Smooth muscle cell (in vitro differentiated cells): Measurements from ENCODE around the gene TMEM39B. TPM values are rescaled to one million over a fixed set of nuclear protein-coding genes. Genes with fewer than 3 reads are reported as not detected.

ENCODE experiments used
- DNase-seq: peaks from one replicate; lab custom pipeline; 2025; ENCODE audit not compliant: unreplicated experiment; lab: John Stamatoyannopoulos, UW
- H2AFZ ChIP-seq: fragments of 200-600 bp; sonication (generic); 2 replicates; pipeline ENCODE4 v1.6.0; 2016; ENCODE audit warnings: antibody characterized with exemption, low read depth, mild to moderate bottlenecking
- H3F3A ChIP-seq: fragments of 200-600 bp; sonication (generic); 2 replicates; pipeline ENCODE4 v1.6.0; 2017; ENCODE audit warnings: antibody characterized with exemption, low read depth
- H3K27ac ChIP-seq: fragments of 200-600 bp; sonication (generic); 2 replicates; pipeline ENCODE4 v1.5.1; 2016; ENCODE audit warnings: low read depth, mild to moderate bottlenecking
- H3K27me3 ChIP-seq: fragments of 200-600 bp; sonication (generic); 2 replicates; pipeline ENCODE4 v1.6.1; 2016; ENCODE audit warnings: low read depth, mild to moderate bottlenecking
- H3K36me3 ChIP-seq: fragments of 200-600 bp; sonication (generic); 2 replicates; pipeline ENCODE4 v1.5.1; 2016; ENCODE audit warnings: low read depth
- H3K4me1 ChIP-seq: fragments of 200-600 bp; sonication (generic); 2 replicates; pipeline ENCODE4 v1.5.1; 2016; ENCODE audit warnings: low read depth
- H3K4me2 ChIP-seq: fragments of 200-600 bp; sonication (generic); 2 replicates; pipeline ENCODE4 v1.6.0; 2016; ENCODE audit warnings: mild to moderate bottlenecking
- H3K4me3 ChIP-seq: fragments of 200-600 bp; sonication (generic); 2 replicates; pipeline ENCODE4 v1.5.1; 2016; ENCODE audit warnings: mild to moderate bottlenecking
- H3K79me2 ChIP-seq: fragments of 200-600 bp; sonication (generic); 2 replicates; pipeline ENCODE4 v1.6.0; 2016; ENCODE audit warnings: low read depth, mild to moderate bottlenecking
- H3K9ac ChIP-seq: fragments of 200-600 bp; sonication (generic); 2 replicates; pipeline ENCODE4 v1.6.0; 2016; ENCODE audit warnings: low read depth
- H3K9me3 ChIP-seq: fragments of 200-600 bp; sonication (generic); replicated peaks from 2 replicates; pipeline ENCODE4 v1.5.1; 2016; ENCODE audit warnings: low read depth
- H4K20me1 ChIP-seq: fragments of 200-600 bp; sonication (generic); 2 replicates; pipeline ENCODE4 v1.6.0; 2016; ENCODE audit warnings: low read depth
- WGBS: methylation state at CpG from one replicate; pipeline ENCODE4 v1.1.7; 2016; ENCODE audit warnings: low lambda C conversion rate; 5-methylcytosine and 5-hydroxymethylcytosine counted together
- polyA plus RNA-seq: library from polyadenylated mRNA; unstranded; fragments of >200 nt; fragmentation: Nextera tagmentation; extraction: Ambion mirVana; gene quantifications from 2 replicates; pipeline ENCODE4 v1.2.1, GENCODE V29; 2016
- total RNA-seq: library from RNA; depleted of rRNA; stranded (reverse); fragments of >200 nt; gene quantifications from 2 replicates; pipeline ENCODE4 v1.2.3, GENCODE V29; 2014
- TF ChIP-seq, protein P1 (sequence below): fragments of 200-600 bp; sonication (generic); IDR thresholded peaks from 2 replicates; pipeline ENCODE4 v1.5.1; 2017; ENCODE audit warnings: borderline replicate concordance, mild to moderate bottlenecking, antibody characterized with exemption; ENCODE audit not compliant: insufficient read depth, poor library complexity, severe bottlenecking

TMEM39B gene
- total and polyA plus RNA-seq, 2 experiments from 2014 or later: 7.5 to 9.4 TPM

DNA sequence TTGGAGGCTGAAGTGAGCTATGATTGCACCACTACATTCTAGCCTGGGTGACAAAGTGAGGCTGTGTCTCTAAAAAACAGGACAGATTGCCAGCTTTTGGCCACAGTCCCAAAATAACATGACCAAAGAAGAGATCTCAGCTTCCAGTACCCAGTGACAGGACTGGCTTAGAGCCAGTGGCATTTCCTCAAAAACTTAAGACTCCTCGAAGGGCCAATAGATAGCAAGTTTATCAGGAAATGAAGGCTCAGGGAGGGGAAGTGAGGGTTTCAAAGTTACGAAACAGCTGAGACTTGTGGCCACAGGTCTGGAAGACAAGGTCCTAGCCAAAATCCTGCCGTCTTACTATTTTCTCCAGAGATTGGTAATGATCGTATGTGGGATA lies 6.3 kb upstream of the TMEM39B start:
- no peak overlapping the region for H3K4me3 ChIP-seq
- no peak overlapping the region for H3K27ac ChIP-seq
- peaks cover 47% of the 10 kb centered on the region for H3F3A ChIP-seq
- H3K4me2 ChIP-seq: no peak overlapping the region
- H2AFZ ChIP-seq: no peak overlapping the region
- peaks cover 25% of the 10 kb centered on the region for H3K4me1 ChIP-seq
- no peaks in the 10 kb centered on the region for H3K9me3 ChIP-seq
- TF ChIP-seq, protein P1, sequence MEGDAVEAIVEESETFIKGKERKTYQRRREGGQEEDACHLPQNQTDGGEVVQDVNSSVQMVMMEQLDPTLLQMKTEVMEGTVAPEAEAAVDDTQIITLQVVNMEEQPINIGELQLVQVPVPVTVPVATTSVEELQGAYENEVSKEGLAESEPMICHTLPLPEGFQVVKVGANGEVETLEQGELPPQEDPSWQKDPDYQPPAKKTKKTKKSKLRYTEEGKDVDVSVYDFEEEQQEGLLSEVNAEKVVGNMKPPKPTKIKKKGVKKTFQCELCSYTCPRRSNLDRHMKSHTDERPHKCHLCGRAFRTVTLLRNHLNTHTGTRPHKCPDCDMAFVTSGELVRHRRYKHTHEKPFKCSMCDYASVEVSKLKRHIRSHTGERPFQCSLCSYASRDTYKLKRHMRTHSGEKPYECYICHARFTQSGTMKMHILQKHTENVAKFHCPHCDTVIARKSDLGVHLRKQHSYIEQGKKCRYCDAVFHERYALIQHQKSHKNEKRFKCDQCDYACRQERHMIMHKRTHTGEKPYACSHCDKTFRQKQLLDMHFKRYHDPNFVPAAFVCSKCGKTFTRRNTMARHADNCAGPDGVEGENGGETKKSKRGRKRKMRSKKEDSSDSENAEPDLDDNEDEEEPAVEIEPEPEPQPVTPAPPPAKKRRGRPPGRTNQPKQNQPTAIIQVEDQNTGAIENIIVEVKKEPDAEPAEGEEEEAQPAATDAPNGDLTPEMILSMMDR: no peak
- WGBS: 29% methylated on average over 4 of the region's 4 CpGs
- no peaks in the 10 kb centered on the region for H3K36me3 ChIP-seq
- no peaks in the 10 kb centered on the region for H3K79me2 ChIP-seq
- no peaks in the 10 kb centered on the region for H3K27me3 ChIP-seq
- H4K20me1 ChIP-seq: peaks cover 25% of the 10 kb centered on the region
- H3K9ac ChIP-seq: no peak overlapping the region
- no peak for DNase-seq

DNA sequence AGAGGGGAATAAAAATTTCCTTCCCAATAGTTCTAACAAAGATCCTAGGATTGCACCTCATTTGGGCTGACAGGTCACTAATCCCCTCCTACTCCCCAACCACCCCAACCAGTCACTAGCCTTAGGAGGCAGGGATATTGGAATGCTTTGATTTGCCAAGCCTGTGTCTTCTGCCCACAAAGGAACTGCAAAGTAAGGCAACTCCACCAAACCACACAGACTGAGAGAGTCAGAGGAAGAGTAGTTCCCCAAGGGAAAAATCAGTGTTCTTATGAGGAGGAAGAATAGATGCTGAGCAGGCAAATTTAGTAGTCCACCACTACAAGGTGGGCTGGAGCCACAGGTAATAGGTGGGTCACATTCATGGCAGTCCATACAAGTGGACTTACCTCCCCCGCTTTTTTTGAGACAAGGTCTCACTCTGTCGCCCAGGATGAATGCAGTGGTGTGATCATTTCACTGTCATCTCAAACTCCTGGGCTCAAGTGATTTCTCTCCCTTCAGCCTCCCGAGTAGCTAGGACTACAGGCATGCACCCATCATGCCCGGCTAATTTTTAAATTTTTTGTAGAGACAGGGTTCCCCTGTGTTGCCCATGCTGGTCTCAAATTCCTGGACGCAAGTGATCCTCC lies 3.7 kb upstream of the TMEM39B start:
- Histone ChIP-seq H3K79me2 (peaks cover 3% of the 10 kb centered on the region), H3K4me2 (peak overlapping the region; percentile 65), H3F3A (peaks cover 35% of the 10 kb centered on the region), H3K27me3 (no peaks in the 10 kb centered on the region), H3K27ac (peak overlapping the region; percentile 74), H3K9me3 (no peaks in the 10 kb centered on the region), H3K4me3 (no peak overlapping the region), H2AFZ (no peak overlapping the region), H3K36me3 (no peaks in the 10 kb centered on the region), H3K9ac (no peak overlapping the region), H4K20me1 (peaks cover 5% of the 10 kb centered on the region), H3K4me1 (peaks cover 19% of the 10 kb centered on the region)
- TF ChIP-seq, protein P1: no peak
- WGBS: 64% methylated on average over 5 of the region's 5 CpGs
- no peak for DNase-seq

DNA sequence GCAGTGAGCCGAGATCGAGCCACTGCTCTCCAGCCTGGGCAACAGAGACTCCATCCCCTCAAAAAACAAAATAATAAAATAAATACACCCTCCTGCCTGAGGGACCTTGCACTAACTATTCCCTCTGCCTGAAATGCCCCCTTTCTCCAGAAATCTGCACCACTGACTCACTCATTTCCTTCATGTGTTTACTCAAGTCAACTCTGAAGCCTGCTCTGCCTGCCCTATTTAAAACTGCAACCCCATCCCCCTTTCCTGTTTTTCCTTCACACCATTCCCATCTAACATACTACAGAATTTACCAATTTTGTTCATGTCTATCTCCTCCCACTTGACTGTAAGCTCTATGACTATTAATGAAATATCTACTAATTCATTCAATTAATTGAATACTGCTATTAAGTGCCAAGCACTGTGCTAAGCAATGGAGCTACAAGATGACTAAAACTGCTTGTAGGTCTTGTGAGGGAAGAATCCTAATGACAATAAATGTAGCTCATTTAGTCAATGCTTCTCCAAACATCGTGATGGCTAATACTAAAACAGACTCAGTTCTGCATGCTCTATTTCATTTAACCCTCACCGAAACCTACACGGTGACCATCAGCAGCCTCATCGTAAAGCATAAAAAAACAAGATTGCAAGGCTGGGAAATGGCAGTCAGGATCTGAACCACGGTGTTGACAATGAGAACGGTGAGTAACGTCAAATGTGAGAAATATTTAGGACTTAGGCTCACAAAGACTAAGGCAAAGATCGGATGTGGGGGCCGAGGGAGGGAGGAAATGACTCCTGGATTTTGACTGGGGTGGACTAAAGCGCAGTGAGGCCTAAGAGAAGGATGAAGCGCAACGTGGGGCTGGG lies 749 bp upstream of the TMEM39B start:
- TF ChIP-seq, protein P1: no peak
- peaks cover 19% of the 10 kb centered on the region for H3F3A ChIP-seq
- peak overlapping the region; percentile 81 for H3K27ac ChIP-seq
- peak overlapping the region; percentile 68 for H3K9ac ChIP-seq
- H3K4me1 ChIP-seq: peaks cover 19% of the 10 kb centered on the region
- peak overlapping the region; percentile 86 for H3K4me3 ChIP-seq
- H2AFZ ChIP-seq: no peak overlapping the region
- H4K20me1 ChIP-seq: peaks cover 5% of the 10 kb centered on the region
- H3K27me3 ChIP-seq: no peaks in the 10 kb centered on the region
- H3K36me3 ChIP-seq: no peaks in the 10 kb centered on the region
- peak overlapping the region; percentile 93 for H3K4me2 ChIP-seq
- no peaks in the 10 kb centered on the region for H3K9me3 ChIP-seq
- DNase-seq: no peak
- H3K79me2 ChIP-seq: peaks cover 8% of the 10 kb centered on the region
- WGBS: 21% methylated on average over 14 of the region's 14 CpGs
